ENCODE data around the gene WFDC2.
"Not testable (repeated sequence)": the region's sequence is repeated elsewhere in the genome, so short reads cannot be mapped to it uniquely, and the experiment has no call there.

The WFDC2 gene

GRCh38 chr20:45452772-45453691 is 16.5 kb upstream of the WFDC2 start:
- no peak for DNase-seq

GRCh38 chr20:45456632-45457031 is 12.9 kb upstream of the WFDC2 start:
- peak; percentile 18 to 80 (median 59) for DNase-seq

GRCh38 chr20:45459606-45460005 is 9.9 kb upstream of the WFDC2 start:
- no peak for DNase-seq

GRCh38 chr20:45461225-45461624 is 8.3 kb upstream of the WFDC2 start:
- no peak for DNase-seq

- no peak for DNase-seq
Observed at GRCh38 chr20:45462711-45463509, 6.6 kb upstream of the WFDC2 start.

- no peak for DNase-seq
Observed at GRCh38 chr20:45463709-45464108, 5.8 kb upstream of the WFDC2 start.

GRCh38 chr20:45465491-45466266 is 3.9 kb upstream of the WFDC2 start:
- DNase-seq: no peak

- DNase-seq: no peak
Observed at GRCh38 chr20:45467172-45467571, 2.4 kb upstream of the WFDC2 start.

GRCh38 chr20:45467861-45468260 is 1.7 kb upstream of the WFDC2 start:
- peak in 2 of 3 experiments; percentile 79 to 90 for DNase-seq

GRCh38 chr20:45470262-45470931 is 844 bp downstream of the WFDC2 start:
- peak in 2 of 3 experiments; percentile 76 to 86 for DNase-seq

GRCh38 chr20:45470937-45471336 is 1.4 kb downstream of the WFDC2 start:
- DNase-seq: peak in 2 of 3 experiments; percentile 66 to 74

- DNase-seq: not testable (repeated sequence)
Observed at GRCh38 chr20:45472286-45472685, 2.7 kb downstream of the WFDC2 start.

- DNase-seq: not testable (repeated sequence)
Observed at GRCh38 chr20:45477530-45478148, 8.1 kb downstream of the WFDC2 start.

- DNase-seq: no peak
Observed at GRCh38 chr20:45479822-45480221, 10.3 kb downstream of the WFDC2 start.

GRCh38 chr20:45484676-45485075 is 15.1 kb downstream of the WFDC2 start:
- DNase-seq: no peak

GRCh38 chr20:45485388-45485787 is 15.8 kb downstream of the WFDC2 start:
- no peak for DNase-seq

- DNase-seq: no peak
Observed at GRCh38 chr20:45487231-45487635, 17.7 kb downstream of the WFDC2 start.

GRCh38 chr20:45489083-45489531 is 19.6 kb downstream of the WFDC2 start:
- no peak for DNase-seq

GRCh38 chr20:45495501-45495941 is 26.0 kb downstream of the WFDC2 start:
- no peak for DNase-seq

GRCh38 chr20:45496166-45496565 is 26.6 kb downstream of the WFDC2 start:
- DNase-seq: no peak

- DNase-seq: no peak
Observed at GRCh38 chr20:45497971-45498494, 28.5 kb downstream of the WFDC2 start.
